ENCODE data around the gene APBB2.
"Not testable (repeated sequence)": the region's sequence is repeated elsewhere in the genome, so short reads cannot be mapped to it uniquely, and the experiment has no call there.

Gene APBB2

GRCh38 chr4:40825014-40825838 lies 389.1 kb downstream of the APBB2 start:
- Histone ChIP-seq H3K4me2 (no peak overlapping the region), H3K79me2 (ENCODE audit: insufficient read depth, low read depth) (no peaks in the 10 kb centered on the region), H3K36me3 (ENCODE audit: insufficient read depth) (no peaks in the 10 kb centered on the region), H3K27me3 (ENCODE audit: insufficient read depth, low read depth) (no peaks in the 10 kb centered on the region), H3K27ac (no peak overlapping the region), H2AFZ (ENCODE audit: low read depth) (no peak overlapping the region), H3K4me3 (IDR thresholded peaks at IDR 0.05; ENCODE audit: insufficient read depth, low read depth, low read length) (no peak overlapping the region), H4K20me1 (ENCODE audit: insufficient read depth) (no peaks in the 10 kb centered on the region), H3K9ac (no peak overlapping the region), H3K4me1 (ENCODE audit: low read depth, poor library complexity, severe bottlenecking) (no peaks in the 10 kb centered on the region)
- TF ChIP-seq, protein P1, sequence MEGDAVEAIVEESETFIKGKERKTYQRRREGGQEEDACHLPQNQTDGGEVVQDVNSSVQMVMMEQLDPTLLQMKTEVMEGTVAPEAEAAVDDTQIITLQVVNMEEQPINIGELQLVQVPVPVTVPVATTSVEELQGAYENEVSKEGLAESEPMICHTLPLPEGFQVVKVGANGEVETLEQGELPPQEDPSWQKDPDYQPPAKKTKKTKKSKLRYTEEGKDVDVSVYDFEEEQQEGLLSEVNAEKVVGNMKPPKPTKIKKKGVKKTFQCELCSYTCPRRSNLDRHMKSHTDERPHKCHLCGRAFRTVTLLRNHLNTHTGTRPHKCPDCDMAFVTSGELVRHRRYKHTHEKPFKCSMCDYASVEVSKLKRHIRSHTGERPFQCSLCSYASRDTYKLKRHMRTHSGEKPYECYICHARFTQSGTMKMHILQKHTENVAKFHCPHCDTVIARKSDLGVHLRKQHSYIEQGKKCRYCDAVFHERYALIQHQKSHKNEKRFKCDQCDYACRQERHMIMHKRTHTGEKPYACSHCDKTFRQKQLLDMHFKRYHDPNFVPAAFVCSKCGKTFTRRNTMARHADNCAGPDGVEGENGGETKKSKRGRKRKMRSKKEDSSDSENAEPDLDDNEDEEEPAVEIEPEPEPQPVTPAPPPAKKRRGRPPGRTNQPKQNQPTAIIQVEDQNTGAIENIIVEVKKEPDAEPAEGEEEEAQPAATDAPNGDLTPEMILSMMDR (conservative IDR thresholded peaks at IDR 0.05; ENCODE audit: low read depth, low read length), result no peak

DNA sequence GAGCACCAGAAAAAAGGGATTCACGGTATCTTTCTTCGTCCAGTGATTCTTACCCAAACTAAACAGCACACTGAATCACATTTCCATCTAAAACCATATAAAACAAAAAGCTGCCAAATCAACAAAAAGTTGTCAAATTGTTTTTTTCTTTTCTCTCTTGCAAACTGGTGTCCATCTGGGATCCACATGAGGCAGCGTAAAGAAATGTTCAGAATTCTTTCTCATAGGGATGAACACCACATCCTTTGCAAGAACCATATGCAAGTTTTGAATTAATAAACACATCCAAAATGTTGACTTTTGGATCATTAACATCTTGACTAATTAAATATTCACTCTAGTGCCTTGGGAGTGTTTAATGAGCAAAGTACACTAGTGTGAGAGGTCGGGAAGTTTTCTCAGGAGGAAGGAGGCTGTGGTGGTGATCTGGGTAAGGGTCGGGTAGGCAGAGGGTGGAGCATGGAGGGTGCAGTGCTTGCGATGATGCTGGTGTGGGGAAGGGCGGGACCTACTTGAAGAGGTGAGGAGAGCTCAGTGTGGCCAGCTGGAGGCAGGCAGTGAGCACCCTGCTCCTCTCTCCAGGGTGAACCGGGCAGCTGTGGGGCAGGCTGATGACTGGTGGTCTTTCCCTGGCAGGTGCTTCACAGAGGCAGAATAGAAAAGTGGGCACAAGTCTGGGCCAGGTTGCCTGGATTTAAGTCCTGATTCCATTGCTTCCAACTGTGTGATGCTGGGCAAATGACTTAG lies 391.7 kb downstream of the APBB2 start:
- H3K27ac ChIP-seq, result no peak overlapping the region
- H3K79me2 ChIP-seq (ENCODE audit: insufficient read depth, low read depth), result no peaks in the 10 kb centered on the region
- H3K4me2 ChIP-seq, result no peak overlapping the region
- H3K27me3 ChIP-seq (ENCODE audit: insufficient read depth, low read depth), result no peaks in the 10 kb centered on the region
- no peak overlapping the region for H2AFZ ChIP-seq (ENCODE audit: low read depth)
- no peak overlapping the region for H3K4me3 ChIP-seq (IDR thresholded peaks at IDR 0.05; ENCODE audit: insufficient read depth, low read depth, low read length)
- no peaks in the 10 kb centered on the region for H3K36me3 ChIP-seq (ENCODE audit: insufficient read depth)
- no peaks in the 10 kb centered on the region for H3K4me1 ChIP-seq (ENCODE audit: low read depth, poor library complexity, severe bottlenecking)
- H3K9ac ChIP-seq, result no peak overlapping the region
- TF ChIP-seq, protein P1 (conservative IDR thresholded peaks at IDR 0.05; ENCODE audit: low read depth, low read length), result no peak
- no peaks in the 10 kb centered on the region for H4K20me1 ChIP-seq (ENCODE audit: insufficient read depth)

DNA sequence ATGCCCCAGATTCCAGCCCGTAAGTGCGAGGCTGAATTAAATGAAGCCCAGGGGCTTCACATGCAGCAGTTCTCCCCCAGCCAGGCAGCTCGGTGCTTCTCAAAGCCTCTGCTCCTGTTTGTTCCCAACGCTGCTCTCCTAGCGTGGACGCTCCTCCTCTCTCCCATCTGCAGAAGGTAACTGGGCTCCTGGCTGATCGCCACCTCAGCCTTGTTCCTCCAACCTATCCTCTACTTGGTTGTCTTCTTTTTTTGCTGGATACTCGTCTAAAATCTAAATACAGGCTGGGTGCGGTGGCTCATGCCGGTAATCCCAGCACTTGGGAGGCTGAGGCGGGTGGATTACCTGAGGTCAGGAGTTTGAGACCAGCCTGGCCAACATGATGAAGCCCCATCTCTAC lies 394.2 kb downstream of the APBB2 start:
- Histone ChIP-seq H3K27me3 (ENCODE audit: insufficient read depth, low read depth) (no peaks in the 10 kb centered on the region), H3K4me2 (no peak overlapping the region), H3K4me3 (IDR thresholded peaks at IDR 0.05; ENCODE audit: insufficient read depth, low read depth, low read length) (no peak overlapping the region), H4K20me1 (ENCODE audit: insufficient read depth) (no peaks in the 10 kb centered on the region), H3K36me3 (ENCODE audit: insufficient read depth) (no peaks in the 10 kb centered on the region), H2AFZ (ENCODE audit: low read depth) (no peak overlapping the region), H3K27ac (no peak overlapping the region), H3K4me1 (ENCODE audit: low read depth, poor library complexity, severe bottlenecking) (no peaks in the 10 kb centered on the region), H3K9ac (no peak overlapping the region), H3K79me2 (ENCODE audit: insufficient read depth, low read depth) (no peaks in the 10 kb centered on the region)
- TF ChIP-seq, protein P1 (conservative IDR thresholded peaks at IDR 0.05; ENCODE audit: low read depth, low read length), result no peak

- H3K4me2 ChIP-seq; H3K9ac ChIP-seq; H3K27ac ChIP-seq; H3K4me1 ChIP-seq (ENCODE audit: low read depth, poor library complexity, severe bottlenecking); H3K4me3 ChIP-seq (IDR thresholded peaks at IDR 0.05; ENCODE audit: insufficient read depth, low read depth, low read length); H3K79me2 ChIP-seq (ENCODE audit: insufficient read depth, low read depth); H4K20me1 ChIP-seq (ENCODE audit: insufficient read depth); H3K36me3 ChIP-seq (ENCODE audit: insufficient read depth); H3K27me3 ChIP-seq (ENCODE audit: insufficient read depth, low read depth); H2AFZ ChIP-seq (ENCODE audit: low read depth): not testable (repeated sequence)
Observed at GRCh38 chr4:40817157-40817556, 397.2 kb downstream of the APBB2 start.

DNA sequence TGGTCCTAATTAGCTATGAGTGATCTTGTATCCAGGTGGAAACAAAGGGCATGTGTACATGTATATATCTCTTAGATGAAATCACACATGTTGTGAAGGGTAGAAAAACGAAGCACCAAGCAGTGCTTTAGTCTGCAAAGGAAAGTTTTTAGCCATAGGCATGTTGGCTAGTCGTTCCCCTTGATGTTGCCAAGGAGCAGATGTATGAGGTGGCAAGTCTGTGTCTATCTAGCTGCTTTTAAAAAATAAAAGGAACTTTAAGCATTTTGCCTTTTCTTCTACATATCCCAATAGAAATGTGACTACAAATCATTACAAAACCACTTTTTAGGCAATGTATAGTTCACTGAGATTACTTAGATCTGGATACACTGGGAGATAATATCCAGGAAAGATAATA lies 401.5 kb downstream of the APBB2 start:
- Histone ChIP-seq H2AFZ (ENCODE audit: low read depth) (no peak overlapping the region), H3K36me3 (ENCODE audit: insufficient read depth) (no peaks in the 10 kb centered on the region), H3K27ac (no peak overlapping the region), H3K27me3 (ENCODE audit: insufficient read depth, low read depth) (no peaks in the 10 kb centered on the region), H3K4me2 (no peak overlapping the region), H3K4me3 (IDR thresholded peaks at IDR 0.05; ENCODE audit: insufficient read depth, low read depth, low read length) (no peak overlapping the region), H3K4me1 (ENCODE audit: low read depth, poor library complexity, severe bottlenecking) (no peaks in the 10 kb centered on the region), H3K79me2 (ENCODE audit: insufficient read depth, low read depth) (no peaks in the 10 kb centered on the region), H3K9ac (no peak overlapping the region), H4K20me1 (ENCODE audit: insufficient read depth) (no peaks in the 10 kb centered on the region)
- TF ChIP-seq, protein P1 (conservative IDR thresholded peaks at IDR 0.05; ENCODE audit: low read depth, low read length), result no peak

Measured in KMS-11 (cell line).